IMR-90 (cell line): ENCODE results near the gene MMEL1.

Source experiments
- MXI1 ChIP-seq: IDR thresholded peaks from 2 replicates; pipeline ENCODE4 v1.6.1; 2012; ENCODE audit warnings: low read depth, mild to moderate bottlenecking, low read length, moderate library complexity, borderline replicate concordance
- POLR2A ChIP-seq: IDR thresholded peaks from 2 replicates; pipeline ENCODE4 v1.6.1; 2012; ENCODE audit warnings: mild to moderate bottlenecking, low read depth, low read length
- USF2 ChIP-seq: fragments of 150-350 bp; IDR thresholded peaks from 2 replicates; pipeline ENCODE4 v1.6.1; 2017; ENCODE audit warnings: mild to moderate bottlenecking, antibody characterized with exemption, low read length, low read depth
- TF ChIP-seq, protein P1 (sequence below): conservative IDR thresholded peaks from 2 replicates; pipeline ENCODE4 v1.5.1; 2012; ENCODE audit warnings: mild to moderate bottlenecking, low read depth, low read length, improper control_type of control experiment

GRCh38 chr1:2612591-2613365 lies 20.0 kb downstream of the MMEL1 start:
- TF ChIP-seq, protein P1, sequence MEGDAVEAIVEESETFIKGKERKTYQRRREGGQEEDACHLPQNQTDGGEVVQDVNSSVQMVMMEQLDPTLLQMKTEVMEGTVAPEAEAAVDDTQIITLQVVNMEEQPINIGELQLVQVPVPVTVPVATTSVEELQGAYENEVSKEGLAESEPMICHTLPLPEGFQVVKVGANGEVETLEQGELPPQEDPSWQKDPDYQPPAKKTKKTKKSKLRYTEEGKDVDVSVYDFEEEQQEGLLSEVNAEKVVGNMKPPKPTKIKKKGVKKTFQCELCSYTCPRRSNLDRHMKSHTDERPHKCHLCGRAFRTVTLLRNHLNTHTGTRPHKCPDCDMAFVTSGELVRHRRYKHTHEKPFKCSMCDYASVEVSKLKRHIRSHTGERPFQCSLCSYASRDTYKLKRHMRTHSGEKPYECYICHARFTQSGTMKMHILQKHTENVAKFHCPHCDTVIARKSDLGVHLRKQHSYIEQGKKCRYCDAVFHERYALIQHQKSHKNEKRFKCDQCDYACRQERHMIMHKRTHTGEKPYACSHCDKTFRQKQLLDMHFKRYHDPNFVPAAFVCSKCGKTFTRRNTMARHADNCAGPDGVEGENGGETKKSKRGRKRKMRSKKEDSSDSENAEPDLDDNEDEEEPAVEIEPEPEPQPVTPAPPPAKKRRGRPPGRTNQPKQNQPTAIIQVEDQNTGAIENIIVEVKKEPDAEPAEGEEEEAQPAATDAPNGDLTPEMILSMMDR, result no peak
- TF ChIP-seq MXI1 (no peak), POLR2A (no peak), USF2 (no peak)
